Endothelial cell (in vitro differentiated cells): ENCODE results near the gene RHOBTB1. TPM values are rescaled to one million over a fixed set of nuclear protein-coding genes. Genes with fewer than 3 reads are reported as not detected.

Experiments used
- DNase-seq: peaks from one replicate; pipeline ENCODE4 v3.0.0; 2021; ENCODE audit warnings: low spot score
- H3K27ac Mint-ChIP-seq: one replicate; pipeline ENCODE4 v1.8.0; 2021; ENCODE audit warnings: mixed read lengths, inconsistent platforms; ENCODE audit not compliant: unreplicated experiment
- H3K27me3 Mint-ChIP-seq: one replicate; pipeline ENCODE4 v1.8.0; 2021; ENCODE audit warnings: mild to moderate bottlenecking, moderate library complexity, mixed read lengths, inconsistent platforms; ENCODE audit not compliant: unreplicated experiment
- H3K36me3 Mint-ChIP-seq: one replicate; pipeline ENCODE4 v1.8.0; 2021; ENCODE audit warnings: mild to moderate bottlenecking, low read depth, mixed read lengths, inconsistent platforms; ENCODE audit not compliant: unreplicated experiment
- H3K4me1 Mint-ChIP-seq: one replicate; pipeline ENCODE4 v1.8.0; 2021; ENCODE audit warnings: mild to moderate bottlenecking, mixed read lengths, inconsistent platforms; ENCODE audit not compliant: unreplicated experiment
- H3K4me3 Mint-ChIP-seq: one replicate; pipeline ENCODE4 v1.8.0; 2021; ENCODE audit warnings: mild to moderate bottlenecking, mixed read lengths, inconsistent platforms; ENCODE audit not compliant: unreplicated experiment
- H3K9me3 Mint-ChIP-seq: one replicate; pipeline ENCODE4 v1.8.0; 2021; ENCODE audit warnings: mixed read lengths, inconsistent platforms; ENCODE audit not compliant: unreplicated experiment
- total RNA-seq: library from RNA; stranded (reverse); fragmentation: NEBNext Ultra II Directional; extraction: Animal tissue kit (Norgen Biotek cat#: 25700); gene quantifications from one replicate; pipeline ENCODE4 v1.2.1, GENCODE V29; 2021; ENCODE audit not compliant: unreplicated experiment
- TF ChIP-seq, protein P1 (sequence below): fragments of 200-600 bp; sonication (generic); IDR thresholded peaks from one replicate; pipeline ENCODE4 v1.5.0; 2021; ENCODE audit warnings: antibody characterized with exemption; ENCODE audit not compliant: unreplicated experiment

The RHOBTB1 gene
- total RNA-seq, 1 donor from 2014 or later = 20.3 TPM

DNA sequence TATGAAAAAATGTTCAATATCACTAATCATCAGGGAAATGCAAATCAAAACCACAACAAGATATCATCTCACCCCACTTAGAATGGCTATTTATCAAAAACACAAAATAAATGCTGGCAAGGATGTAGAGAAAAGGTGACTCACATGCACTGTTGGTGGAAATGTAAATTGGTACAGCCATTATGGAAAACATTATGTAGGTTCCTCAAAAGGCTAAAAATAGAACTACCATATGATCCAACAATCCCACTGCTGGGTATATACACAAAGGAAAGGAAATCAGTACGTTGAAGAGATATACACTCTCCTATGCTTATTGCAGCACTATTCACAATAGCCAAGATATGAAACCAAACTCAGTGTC, 115.5 kb downstream of the RHOBTB1 start:
- Mint-ChIP-seq H3K9me3 (no peaks in the 10 kb centered on the region), H3K4me3 (peak overlapping the region; percentile 38), H3K27ac (peak overlapping the region; percentile 99), H3K27me3 (no peaks in the 10 kb centered on the region), H3K4me1 (peaks cover 30% of the 10 kb centered on the region), H3K36me3 (peaks cover 5% of the 10 kb centered on the region)
- no peak for DNase-seq
- TF ChIP-seq, protein P1, sequence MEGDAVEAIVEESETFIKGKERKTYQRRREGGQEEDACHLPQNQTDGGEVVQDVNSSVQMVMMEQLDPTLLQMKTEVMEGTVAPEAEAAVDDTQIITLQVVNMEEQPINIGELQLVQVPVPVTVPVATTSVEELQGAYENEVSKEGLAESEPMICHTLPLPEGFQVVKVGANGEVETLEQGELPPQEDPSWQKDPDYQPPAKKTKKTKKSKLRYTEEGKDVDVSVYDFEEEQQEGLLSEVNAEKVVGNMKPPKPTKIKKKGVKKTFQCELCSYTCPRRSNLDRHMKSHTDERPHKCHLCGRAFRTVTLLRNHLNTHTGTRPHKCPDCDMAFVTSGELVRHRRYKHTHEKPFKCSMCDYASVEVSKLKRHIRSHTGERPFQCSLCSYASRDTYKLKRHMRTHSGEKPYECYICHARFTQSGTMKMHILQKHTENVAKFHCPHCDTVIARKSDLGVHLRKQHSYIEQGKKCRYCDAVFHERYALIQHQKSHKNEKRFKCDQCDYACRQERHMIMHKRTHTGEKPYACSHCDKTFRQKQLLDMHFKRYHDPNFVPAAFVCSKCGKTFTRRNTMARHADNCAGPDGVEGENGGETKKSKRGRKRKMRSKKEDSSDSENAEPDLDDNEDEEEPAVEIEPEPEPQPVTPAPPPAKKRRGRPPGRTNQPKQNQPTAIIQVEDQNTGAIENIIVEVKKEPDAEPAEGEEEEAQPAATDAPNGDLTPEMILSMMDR = no peak

DNA sequence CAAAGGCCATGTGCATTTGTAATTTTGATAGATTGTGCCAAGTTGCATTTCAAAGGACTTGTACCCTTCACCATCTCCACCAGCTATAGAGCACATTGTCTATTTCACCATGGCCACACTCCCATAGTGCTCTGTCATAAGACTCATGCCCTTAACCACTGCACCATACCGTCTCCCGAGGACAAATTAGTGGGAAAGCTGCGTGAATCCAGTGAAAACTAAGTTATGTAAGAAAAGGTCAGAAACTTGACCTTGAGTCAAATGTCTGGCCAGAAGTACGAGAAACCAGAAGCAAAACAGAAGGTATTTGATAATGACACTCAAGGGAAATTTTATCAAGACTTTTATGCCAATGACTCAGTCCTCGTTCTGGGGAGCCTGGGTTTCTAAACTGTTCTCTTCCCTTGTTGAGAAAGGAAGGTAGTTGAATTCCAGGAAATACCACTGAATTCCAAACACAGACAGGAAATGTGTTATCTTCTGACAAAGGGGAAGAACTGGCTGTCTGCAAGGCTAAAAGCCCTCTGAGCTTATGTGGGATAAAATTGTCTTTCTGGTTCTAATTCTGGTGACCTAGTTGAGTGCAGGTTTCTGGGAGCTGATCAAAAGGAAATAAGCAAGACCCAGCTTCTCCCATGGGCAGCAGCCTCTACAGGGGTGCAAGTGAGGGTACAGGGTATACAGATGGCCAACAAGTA, 116.0 kb downstream of the RHOBTB1 start:
- H3K4me1 Mint-ChIP-seq = peaks cover 35% of the 10 kb centered on the region
- H3K4me3 Mint-ChIP-seq = peak overlapping the region; percentile 63
- H3K27me3 Mint-ChIP-seq = no peaks in the 10 kb centered on the region
- TF ChIP-seq, protein P1 = no peak
- peaks cover 5% of the 10 kb centered on the region for H3K36me3 Mint-ChIP-seq
- no peaks in the 10 kb centered on the region for H3K9me3 Mint-ChIP-seq
- H3K27ac Mint-ChIP-seq = peak overlapping the region; percentile 99
- peak; percentile 18 for DNase-seq

DNA sequence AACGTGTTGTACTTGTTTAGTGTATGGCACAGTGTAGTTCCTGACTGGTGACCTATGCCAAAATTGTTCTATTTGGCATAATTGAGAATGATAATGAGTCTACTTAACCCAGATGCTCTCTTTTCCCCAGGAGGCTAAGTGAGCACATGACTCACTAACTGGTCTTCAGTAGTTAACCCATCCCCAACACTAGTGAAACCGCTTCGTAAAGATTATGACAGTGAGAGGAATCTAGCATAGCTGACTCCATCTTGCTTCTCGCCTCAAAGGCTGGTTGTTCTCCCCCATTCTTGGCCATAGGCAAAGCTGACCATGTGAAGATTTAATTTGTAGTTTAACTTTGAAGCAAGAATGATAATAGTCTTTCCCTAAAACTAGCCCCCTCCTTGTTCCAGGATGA, 118.5 kb downstream of the RHOBTB1 start:
- no peaks in the 10 kb centered on the region for H3K9me3 Mint-ChIP-seq
- DNase-seq = no peak
- H3K36me3 Mint-ChIP-seq = peaks cover 5% of the 10 kb centered on the region
- no peak overlapping the region for H3K4me3 Mint-ChIP-seq
- H3K27ac Mint-ChIP-seq = no peak overlapping the region
- H3K27me3 Mint-ChIP-seq = no peaks in the 10 kb centered on the region
- TF ChIP-seq, protein P1 = no peak
- H3K4me1 Mint-ChIP-seq = peaks cover 46% of the 10 kb centered on the region

DNA sequence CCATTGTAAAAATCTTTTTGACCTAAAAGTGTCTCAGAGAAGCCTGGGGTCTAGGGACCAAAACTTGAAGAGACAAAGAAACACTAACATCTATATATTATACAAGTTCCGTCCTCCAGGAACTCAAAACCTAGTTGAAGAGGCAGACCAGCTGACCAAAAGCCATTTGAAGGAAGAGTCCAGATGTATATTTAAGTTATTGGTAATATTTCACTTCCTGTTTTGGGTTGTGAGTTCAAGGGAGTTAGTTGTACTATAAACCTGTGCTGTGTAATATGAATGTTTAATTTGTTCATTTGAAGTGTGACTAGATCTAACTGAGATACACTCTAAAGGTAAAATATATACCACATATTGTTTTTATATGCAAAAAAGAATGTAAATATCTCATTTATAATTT, 120.7 kb downstream of the RHOBTB1 start:
- peaks cover 50% of the 10 kb centered on the region for H3K4me1 Mint-ChIP-seq

DNA sequence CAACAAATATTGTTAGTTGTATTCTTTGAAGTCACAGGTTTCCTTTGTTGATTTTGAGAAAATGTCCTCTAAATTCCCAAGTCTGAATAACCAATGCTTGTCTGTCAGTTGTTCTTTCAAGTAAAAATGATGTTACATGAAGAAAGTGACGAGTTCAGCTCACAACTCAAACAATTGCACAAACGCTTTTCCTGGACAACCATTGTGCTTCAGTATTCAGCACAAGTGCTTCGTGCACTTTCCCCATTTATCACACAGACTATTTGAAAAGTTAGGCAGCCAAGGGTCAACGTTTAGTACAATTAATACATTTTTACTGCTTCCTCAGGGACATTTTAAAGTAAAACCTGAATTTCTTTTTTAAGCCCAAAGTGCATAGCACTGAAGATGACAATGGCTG, 121.2 kb downstream of the RHOBTB1 start:
- DNase-seq = no peak
- TF ChIP-seq, protein P1 = no peak
- H3K9me3 Mint-ChIP-seq = no peaks in the 10 kb centered on the region
- H3K36me3 Mint-ChIP-seq = peaks cover 5% of the 10 kb centered on the region
- no peak overlapping the region for H3K4me3 Mint-ChIP-seq
- no peak overlapping the region for H3K27ac Mint-ChIP-seq
- H3K4me1 Mint-ChIP-seq = peaks cover 45% of the 10 kb centered on the region
- H3K27me3 Mint-ChIP-seq = no peaks in the 10 kb centered on the region

More for the DNA sequence above, 120.7 kb downstream of the RHOBTB1 start:
- TF ChIP-seq, protein P1 = no peak
- H3K9me3 Mint-ChIP-seq = no peaks in the 10 kb centered on the region
- no peaks in the 10 kb centered on the region for H3K27me3 Mint-ChIP-seq
- H3K27ac Mint-ChIP-seq = no peak overlapping the region
- DNase-seq = no peak
- peaks cover 5% of the 10 kb centered on the region for H3K36me3 Mint-ChIP-seq
- no peak overlapping the region for H3K4me3 Mint-ChIP-seq
